WI38 (cell line): Measurements from ENCODE around the gene FLVCR1.

Experiments used
- H3K4me3 ChIP-seq: 2 replicates; pipeline ENCODE4 v1.5.1; 2011; ENCODE audit warnings: low read depth, mild to moderate bottlenecking, control low read depth, low read length
- TF ChIP-seq, protein P1 (sequence below): IDR thresholded peaks from 2 replicates; pipeline ENCODE4 v1.5.1; 2012; ENCODE audit warnings: low read depth, mild to moderate bottlenecking, control low read depth, low read length

FLVCR1 gene

DNA sequence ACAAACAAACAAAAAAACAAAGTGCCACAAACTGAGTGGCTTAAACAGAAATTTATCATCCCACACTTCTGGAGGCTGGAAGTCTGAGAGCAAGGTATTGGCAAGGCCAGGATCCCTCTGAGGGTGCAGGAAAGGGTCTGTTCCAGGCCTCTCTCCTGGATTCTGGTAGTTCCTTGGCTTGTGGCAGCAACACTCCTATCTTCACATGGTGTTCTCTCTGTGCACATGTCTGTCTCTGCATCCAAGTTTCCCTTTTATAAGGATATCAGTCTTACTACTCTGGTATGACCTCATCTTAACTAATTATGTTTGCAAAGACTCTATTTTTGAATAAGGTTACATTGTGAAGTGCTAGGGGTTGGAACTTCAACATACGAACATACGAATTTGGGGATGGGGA lies 87.0 kb downstream of the FLVCR1 start:
- TF ChIP-seq, protein P1, sequence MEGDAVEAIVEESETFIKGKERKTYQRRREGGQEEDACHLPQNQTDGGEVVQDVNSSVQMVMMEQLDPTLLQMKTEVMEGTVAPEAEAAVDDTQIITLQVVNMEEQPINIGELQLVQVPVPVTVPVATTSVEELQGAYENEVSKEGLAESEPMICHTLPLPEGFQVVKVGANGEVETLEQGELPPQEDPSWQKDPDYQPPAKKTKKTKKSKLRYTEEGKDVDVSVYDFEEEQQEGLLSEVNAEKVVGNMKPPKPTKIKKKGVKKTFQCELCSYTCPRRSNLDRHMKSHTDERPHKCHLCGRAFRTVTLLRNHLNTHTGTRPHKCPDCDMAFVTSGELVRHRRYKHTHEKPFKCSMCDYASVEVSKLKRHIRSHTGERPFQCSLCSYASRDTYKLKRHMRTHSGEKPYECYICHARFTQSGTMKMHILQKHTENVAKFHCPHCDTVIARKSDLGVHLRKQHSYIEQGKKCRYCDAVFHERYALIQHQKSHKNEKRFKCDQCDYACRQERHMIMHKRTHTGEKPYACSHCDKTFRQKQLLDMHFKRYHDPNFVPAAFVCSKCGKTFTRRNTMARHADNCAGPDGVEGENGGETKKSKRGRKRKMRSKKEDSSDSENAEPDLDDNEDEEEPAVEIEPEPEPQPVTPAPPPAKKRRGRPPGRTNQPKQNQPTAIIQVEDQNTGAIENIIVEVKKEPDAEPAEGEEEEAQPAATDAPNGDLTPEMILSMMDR: no peak
- no peak overlapping the region for H3K4me3 ChIP-seq

DNA sequence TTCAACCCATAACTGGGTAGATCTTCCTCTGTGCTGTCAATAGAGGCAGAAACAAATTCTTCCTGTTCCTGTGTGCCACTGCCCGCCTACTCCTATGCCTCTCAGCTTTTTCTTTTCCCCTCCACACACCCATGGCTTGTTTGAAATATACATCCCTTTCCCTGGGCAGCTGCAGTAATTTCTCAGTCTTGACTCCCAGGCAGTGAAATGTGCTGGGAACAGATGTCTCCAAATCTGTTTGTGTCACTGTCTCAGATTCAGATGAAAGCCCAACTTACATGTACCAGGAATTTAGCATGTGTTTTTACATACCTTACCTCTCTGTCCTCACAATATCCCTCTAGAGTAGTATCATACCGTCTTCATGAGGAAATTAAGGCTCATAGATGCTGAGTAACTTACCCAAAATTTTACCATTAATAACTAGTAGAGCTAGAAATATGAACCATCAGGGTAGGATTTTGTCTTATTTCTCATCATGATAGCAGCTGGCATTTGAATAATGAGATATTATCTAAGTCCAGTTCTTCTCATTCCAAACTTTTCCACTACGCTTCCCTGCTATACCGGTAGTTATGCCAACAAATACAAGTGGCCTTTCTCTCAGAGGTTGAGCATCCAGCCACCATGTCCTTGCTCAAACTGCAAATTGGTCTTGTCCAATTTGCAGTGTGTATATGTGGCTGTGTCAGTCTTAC lies 87.5 kb downstream of the FLVCR1 start:
- TF ChIP-seq, protein P1: no peak

DNA sequence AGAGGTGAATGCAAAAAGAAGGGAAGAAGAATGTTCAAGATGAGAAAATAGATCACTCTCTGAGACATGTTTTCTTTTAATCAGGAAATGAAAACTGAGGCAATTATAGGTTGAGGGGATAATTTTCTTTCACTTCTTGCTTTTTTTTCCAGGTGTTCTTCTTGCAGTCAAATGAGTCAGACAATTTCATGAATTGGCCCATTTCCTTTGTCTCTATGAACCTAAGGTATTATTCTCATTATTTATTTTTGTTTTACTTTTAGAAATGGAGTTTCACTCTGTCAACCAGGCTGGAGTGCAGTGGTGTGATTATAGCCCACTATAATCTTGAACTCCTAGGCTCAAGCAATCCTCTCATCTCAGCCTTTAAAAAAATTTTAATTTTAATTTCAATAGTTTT lies 88.8 kb downstream of the FLVCR1 start:
- TF ChIP-seq, protein P1: no peak
- H3K4me3 ChIP-seq: no peak overlapping the region

More for the DNA sequence above, 87.5 kb downstream of the FLVCR1 start:
- no peak overlapping the region for H3K4me3 ChIP-seq
